Umbilical cord (tissue), 2 donors: ENCODE measurements around the gene TMEM119. TPM values are rescaled to one million over a fixed set of nuclear protein-coding genes. Genes with fewer than 3 reads are reported as not detected.
"Not testable (repeated sequence)": the region's sequence is repeated elsewhere in the genome, so short reads cannot be mapped to it uniquely, and the experiment has no call there.

Source experiments
- DNase-seq: peaks from one replicate; pipeline ENCODE4 v3.0.0-alpha.2; 2015; ENCODE audit warnings: low spot score
- total RNA-seq: library from RNA; depleted of rRNA; stranded (reverse); fragments of >200 nt; gene quantifications from one replicate; pipeline ENCODE4 v1.2.3, GENCODE V29; 2014; ENCODE audit warnings: low replicate concordance; ENCODE audit not compliant: insufficient read depth

Gene TMEM119
- total RNA-seq, 1 donor from 2014 or later = 85.0 TPM

DNA sequence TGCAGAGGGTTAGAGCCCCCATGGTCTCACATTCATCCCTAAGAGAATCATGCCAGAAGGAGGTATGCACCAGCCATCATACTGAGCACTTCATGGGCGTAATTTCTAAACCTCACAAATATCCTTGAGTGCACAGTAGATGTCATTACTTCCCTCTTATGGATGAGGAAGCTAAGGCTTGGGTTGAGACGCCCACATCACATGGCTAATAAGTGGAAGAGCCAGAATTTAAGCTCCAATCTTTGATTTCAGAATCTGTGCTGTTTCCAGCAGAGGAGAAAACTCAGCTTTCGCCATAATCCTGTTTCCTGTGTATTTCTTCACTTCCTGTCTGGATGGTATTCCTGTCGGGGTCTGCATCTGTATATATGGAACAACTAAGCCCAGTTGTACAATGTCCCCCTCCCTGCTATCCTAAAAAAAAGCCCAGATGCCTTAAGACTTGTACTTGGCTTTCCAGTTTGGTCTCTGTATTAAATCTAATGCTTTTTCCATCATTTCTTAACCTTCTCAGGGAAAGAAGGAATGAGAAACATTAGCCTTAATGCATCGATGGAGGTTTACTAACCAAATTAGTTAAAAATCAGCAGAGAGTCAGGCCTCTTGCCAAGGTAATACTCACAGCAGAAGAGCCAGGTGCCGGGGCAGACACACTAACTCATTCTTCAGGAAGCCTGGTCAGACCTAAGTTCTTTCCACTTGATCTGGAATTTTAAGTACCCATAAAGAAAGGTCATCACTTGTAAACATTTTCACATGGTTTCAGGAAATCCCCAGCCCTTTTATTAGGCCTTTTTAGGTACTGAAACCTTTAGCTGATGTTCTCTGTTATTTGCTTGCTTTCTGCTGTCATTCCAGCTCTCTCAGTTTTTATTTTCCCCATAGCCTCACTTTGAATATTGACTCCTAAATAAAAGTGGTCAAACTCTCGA is 30.2 kb downstream of the TMEM119 start:
- DNase-seq = no peak

GRCh38 chr12:108566452-108566851 is 31.4 kb downstream of the TMEM119 start:
- DNase-seq = no peak

GRCh38 chr12:108565976-108566375 is 31.9 kb downstream of the TMEM119 start:
- DNase-seq = no peak

DNA sequence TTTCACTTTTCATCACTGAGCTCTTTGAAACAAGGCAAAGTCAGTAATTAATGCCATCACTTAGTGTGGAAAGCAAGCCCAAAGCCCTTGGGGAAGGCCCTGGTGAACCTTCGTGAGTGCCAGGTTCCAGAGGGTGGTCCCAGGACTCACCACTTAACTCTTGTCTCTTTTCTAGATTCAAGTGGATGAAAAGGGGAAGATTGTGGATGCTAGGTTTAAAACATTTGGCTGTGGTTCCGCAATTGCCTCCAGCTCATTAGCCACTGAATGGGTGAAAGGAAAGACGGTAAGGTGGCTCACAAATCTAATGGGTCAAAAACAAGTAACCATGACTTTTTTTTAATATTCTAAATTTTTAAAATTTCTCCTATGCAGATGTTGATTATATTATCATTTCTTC is 32.7 kb downstream of the TMEM119 start:
- no peak for DNase-seq

- no peak for DNase-seq
Observed at GRCh38 chr12:108564724-108565123, 33.2 kb downstream of the TMEM119 start.

DNA sequence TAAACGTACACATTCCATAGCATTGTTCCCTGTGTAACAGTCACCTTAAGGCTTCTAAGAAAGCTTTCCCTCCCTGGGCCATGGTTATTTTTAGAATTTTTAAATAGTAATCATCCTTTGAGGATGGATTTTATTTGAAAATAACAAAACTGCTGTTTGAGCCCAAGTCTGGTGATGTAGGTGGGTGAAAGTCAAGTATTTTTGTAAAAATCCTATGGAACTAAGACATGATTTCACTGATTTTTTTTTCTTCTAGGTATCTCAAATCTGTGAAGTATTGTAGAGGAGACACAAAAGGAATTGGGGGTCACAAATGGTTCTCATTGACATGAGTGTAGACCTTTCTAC is 34.1 kb downstream of the TMEM119 start:
- no peak for DNase-seq

DNA sequence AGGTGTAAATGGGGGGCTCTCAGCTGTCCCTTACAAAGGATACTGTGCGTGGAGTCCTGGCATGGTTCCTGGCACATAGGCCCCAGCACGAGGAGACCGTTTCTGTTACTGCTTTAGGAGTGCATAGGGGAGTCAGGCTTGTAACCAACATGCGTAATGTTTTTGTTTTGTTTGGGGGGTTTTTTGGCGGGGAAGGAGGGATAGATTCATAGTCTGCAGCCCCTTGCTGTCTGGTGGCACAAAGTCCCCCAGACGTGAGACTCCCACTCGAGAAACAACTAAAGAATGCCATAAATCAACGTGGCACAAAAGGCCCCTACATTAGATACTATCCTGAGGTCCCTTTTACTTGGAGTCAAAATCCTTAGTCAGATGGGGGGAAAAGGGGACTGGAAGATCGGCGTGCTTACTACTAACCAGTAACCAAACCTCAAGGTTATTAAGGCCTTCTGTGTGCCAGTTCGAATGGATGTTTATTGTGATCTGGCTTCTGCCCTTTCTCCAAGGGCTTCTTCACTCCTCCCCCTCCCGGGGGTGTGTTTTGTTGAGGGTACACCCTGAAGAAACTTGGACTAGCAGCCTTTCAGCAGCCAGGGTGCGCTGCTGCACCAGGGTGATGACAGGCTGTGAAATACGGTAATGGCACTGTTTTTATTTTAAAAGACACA is 34.6 kb downstream of the TMEM119 start:
- DNase-seq = peak; percentile 95

DNA sequence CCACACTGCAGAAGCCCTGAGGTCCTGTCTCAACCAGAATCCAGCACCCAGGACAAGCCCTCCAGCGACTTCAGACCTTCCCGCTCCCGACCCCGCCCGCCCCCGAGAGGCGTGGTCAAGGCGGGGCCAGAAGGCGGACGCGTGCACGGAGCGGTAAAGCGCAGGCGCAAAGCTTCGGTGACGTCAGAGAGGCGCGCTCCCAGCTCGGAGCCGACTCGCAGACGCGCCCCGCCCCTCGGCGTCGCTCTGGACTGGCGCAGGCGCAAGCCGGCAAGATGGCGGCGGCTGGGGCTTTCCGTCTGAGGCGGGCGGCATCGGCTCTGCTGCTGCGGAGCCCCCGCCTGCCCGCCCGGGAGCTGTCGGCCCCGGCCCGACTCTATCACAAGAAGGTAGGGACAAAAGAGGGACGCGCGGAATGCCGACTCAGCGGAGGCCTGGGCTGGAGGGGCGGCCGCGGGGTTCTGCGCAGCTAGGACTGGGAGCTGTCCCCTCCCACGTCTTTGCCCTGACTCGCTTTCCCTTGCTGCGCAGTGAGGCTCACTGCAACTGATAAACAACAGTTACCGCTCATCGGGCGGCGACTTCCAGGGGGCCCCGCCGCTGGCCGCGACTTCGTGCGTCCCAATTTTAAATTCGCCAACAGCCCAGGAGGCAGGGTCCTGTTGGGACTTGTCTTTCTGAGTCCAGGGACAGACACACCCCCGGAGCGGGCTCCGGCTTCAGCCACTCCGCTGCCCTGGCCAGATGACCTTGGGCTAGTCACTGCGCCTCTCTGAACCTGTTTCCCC is 35.3 kb downstream of the TMEM119 start, which contains the start of gene ISCU:
TSS of gene ISCU (plus strand) at position 249 of the 788 bp plus-strand sequence. CDS start at position 276, 27 bp downstream.
- DNase-seq = peak; percentile 99

DNA sequence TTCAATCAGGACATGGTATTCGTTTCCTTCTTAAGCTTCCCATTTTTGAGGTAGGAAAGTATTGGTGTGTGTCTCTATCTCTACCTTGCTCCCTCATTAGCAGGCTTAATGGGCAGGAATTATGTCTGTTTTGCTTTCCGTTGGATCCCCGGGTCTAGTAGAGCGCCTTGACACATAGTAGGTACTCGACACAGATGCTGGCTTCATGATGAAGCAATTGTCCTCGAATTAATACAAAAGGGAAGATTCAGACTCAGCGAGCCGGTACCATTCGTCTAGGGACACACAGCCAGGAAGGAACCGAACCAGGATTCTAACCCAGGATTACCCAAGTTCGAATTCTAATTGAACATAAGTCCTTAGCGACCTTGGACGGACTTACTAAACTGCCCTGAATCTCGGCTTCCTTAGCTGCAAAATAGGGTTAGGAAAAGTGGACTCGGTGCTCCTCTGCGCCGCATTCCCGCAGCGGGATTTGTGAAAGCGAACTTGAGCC is 36.0 kb downstream of the TMEM119 start:
- DNase-seq = no peak

GRCh38 chr12:108560752-108561719 is 36.8 kb downstream of the TMEM119 start, which contains the start of gene SART3:
Gene SART3 (minus strand): TSS chr12:108561173. CDS start chr12:108561154, 19 bp downstream.
- DNase-seq = peak; percentile 95

GRCh38 chr12:108560321-108560721 is 37.6 kb downstream of the TMEM119 start:
- no peak for DNase-seq

- no peak for DNase-seq
Observed at GRCh38 chr12:108559748-108560147, 38.1 kb downstream of the TMEM119 start.

DNA sequence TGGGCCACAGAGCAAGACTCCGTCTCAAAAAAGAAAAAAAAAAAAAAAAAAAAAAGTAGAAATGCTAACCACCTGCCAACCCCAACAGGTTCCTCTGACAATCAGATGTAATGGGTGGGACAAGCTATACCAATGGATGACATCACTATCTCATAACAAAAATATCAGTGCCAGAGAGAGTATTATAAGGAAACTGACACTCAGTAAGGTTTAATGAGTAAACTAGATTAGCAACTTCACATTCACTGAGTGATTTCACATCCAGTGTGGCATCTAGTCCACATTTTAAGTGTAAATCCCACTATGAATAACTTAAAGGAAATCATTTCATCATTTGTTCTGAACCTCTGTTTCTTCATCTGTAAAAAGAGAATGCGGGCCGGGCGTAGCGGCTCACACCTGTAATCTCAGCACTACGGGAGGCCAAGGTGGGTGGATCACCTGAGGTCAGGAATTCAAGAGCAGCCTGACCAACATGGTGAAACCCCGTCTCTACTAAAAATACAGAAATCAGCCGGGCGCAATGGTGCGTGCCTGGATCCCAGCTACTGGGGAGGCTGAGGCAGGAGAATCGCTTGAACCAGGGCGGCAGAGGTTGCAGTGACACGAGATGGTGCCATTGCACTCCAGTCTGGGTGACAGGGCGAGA is 38.8 kb downstream of the TMEM119 start:
- no peak for DNase-seq

GRCh38 chr12:108555383-108555782 is 42.5 kb downstream of the TMEM119 start:
- DNase-seq = not testable (repeated sequence)

GRCh38 chr12:108553799-108554198 is 44.1 kb downstream of the TMEM119 start:
- no peak for DNase-seq

DNA sequence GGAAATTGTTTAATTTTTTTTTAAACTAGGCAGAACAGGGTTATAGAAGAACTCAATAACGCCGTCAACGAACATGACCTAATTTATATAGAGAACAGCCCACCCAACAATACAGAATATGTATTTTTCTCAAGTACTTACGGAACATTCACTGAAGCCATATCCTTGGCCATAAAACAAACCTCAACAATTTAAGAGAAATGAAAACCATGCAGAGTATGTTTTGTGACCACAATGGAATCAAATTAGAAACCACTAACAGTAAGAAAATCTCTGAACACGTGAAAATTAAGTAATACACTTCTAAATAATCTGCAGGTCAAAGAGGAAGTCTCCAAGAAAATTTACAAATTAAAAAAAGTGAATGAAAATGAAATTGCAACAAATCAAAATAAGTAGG is 46.3 kb downstream of the TMEM119 start:
- no peak for DNase-seq

DNA sequence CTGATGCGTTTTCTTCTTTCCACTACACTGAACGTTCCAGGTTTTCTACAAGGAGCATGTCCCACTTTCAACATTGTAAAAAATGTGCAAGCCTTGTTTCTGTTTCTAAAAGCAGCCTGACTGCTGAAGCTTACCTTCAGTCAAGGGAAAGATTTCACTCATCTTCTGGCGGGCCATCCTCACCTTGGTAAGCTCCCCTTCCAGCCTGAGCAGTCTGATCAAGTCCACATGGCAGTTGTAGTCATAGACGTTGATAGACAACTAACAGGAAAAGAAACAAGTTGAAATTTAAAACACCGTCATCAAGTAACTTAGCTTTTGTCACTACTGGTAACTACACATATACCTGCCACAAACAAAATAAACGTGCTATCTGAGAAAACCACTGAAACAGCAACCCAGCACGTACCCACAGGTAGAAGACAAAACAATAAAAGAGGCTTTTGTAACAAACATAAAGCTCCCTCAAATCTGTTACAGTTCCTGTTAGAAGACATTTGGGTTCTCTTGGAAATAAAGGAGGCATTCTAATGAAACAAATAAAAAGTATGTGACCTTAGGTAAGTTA is 48.8 kb downstream of the TMEM119 start:
- DNase-seq = no peak

DNA sequence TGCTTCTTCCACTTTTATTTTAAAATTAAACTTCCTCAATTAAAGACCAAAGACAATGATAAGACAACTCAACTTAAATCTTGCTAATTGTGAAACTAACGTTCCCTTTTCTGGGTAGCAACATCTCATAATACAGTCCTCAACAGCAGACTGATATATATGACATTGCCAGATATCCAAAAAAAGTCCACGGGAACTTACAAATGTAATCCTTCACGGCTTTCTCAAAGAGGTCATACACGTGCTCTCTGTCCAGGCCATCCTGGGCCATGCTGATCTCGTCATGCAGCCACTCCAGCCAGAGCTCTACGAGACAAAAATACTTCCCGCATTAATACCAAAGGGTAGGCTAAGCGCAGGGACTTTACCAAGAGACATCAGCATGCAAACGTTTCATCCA is 50.2 kb downstream of the TMEM119 start:
- DNase-seq = no peak

DNA sequence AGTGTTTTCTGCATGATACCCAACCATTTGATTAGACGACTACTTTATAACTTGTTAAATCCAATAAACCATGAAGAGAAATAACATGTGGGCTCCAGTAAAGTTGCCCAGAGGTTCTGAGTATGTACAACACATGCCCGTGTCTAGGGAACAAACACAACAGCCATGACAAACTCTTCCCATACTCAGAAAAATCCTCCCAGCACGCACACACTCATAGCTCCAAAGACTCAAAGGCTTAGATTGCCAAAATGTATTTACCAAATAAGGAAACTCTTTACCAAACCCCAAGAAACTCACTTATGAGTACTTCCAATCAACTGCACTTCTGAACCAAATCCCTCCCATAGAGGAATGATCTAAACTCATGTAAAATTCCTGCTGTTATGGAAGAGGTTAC is 54.2 kb downstream of the TMEM119 start:
- DNase-seq = no peak

DNA sequence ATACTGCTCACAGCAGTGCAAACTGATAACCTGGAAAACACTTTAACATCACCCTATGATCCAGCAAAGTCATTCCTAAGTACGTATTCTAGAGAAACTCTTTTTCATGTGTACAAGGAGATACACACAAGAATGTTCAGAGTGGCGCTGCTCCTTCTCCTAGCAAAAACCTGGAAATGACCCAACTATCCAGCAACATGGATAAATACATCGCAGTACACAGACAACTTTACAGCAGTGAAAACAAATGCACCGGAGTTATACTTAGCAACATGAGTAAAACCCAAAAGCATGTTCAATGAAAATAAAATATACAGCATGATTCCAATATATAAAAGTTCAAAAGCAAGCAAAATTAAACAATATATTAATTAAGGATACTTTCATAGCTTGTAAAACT is 55.6 kb downstream of the TMEM119 start:
- DNase-seq = no peak
